ENCODE results near the gene C5AR2. TPM values are rescaled to one million over a fixed set of nuclear protein-coding genes. Genes with fewer than 3 reads are reported as not detected.
"Not testable (repeated sequence)": the region's sequence is repeated elsewhere in the genome, so short reads cannot be mapped to it uniquely, and the experiment has no call there.

Gene C5AR2
- total RNA-seq, 1 donor from 2014 or later, result 0.31 TPM

DNA sequence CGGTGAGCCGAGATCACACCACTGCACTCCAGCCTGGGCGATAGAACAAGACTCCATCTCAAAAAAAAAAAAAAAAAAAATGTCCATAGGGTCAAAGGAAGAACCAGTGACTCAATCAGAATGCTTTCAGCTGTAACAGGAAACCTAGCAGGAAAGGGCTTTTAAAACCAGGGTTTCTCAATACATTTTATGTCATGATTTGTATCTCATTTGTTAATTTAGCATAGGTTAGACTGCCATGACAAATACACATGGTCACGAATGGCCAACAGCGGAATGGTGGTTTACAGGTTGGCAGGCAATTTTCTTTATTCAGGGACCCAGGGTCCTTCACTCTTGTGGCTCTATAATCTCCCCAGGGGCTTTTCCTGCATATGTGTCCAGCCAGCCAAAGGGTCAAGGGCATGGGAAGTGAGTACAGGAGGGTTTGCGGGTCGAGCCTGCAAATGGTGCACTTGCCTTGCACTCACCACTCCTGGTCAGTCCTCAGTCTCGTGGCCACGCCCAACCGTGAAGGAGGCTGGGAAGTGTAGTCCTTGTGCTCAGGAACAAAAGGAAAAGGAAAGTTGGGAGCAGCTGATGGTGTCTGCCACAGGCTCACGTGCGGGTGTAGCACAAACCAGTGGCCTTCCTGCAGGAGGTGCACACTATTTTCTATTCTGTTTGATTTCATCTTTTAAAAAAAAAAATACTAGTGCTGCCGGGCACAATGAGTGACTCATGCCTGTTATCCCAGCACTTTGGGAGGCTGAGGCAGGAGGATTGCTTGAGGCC lies 32.0 kb downstream of the C5AR2 start:
- DNase-seq, result no peak

DNA sequence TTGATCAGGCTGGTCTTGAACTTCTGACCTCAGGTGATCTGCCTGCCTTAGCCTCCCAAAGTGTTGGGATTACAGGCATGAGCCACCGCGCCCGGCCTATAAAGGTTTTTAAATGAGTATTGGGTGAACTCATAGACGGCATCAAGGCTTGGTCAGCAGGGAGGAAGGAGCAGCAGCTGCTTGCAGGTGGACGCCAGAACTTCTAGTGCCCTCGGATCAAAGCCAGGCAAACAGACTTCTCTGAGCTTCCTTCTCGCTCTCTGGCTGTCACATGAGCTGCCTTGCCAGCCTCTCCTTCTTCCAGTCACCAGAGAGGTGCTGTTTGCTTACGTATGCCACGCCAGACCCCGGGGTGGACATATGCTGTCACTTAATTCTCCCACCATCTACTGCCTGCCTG lies 33.5 kb downstream of the C5AR2 start:
- DNase-seq, result not testable (repeated sequence)

DNA sequence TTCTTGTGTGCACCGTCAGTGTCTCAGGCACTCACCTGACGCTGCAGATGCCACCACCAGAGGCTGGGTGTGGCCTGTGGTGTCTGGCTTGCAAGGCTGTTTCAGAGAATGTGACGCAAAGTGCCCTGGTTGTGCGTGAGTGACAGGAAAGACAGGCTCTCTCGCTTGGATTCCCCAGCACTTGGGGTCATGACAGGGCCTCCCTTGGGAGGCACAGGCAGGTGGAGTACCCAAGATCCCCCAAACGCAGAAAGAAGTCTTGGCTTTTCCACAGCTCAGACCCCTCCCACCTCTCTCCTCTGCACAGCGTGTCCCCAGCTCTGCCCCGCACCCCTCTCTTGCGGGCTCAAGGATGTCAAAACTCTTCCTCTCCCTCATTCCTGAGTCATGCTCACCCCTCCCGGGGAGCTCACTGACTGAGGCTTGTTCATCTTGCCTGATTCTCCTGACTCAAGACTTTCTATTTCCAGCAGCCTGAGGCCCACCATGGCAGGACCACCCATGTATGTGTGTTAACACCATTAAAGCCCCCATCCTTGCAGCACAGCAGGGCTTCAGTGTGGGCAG lies 38.2 kb downstream of the C5AR2 start:
- DNase-seq, result no peak

DNA sequence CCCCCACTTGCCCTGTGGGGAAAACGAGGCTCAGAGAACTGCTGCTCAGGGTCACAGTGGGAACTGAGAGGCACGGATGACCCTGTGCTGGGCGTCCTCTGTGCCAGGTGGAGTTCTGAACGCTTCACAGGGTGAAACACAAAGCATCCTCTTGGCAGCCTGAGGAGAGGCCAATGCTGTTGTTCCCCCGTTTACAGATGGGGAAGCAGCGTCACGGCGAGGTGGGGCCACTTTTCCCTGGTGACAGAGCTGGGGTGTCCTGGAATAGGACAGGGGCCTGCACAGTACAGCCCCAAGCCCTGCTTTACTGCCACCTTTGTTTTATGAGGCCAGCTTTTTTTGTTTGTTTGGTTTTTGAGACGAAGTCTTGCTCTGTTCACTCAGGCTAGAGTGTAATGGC lies 39.3 kb downstream of the C5AR2 start:
- no peak for DNase-seq

DNA sequence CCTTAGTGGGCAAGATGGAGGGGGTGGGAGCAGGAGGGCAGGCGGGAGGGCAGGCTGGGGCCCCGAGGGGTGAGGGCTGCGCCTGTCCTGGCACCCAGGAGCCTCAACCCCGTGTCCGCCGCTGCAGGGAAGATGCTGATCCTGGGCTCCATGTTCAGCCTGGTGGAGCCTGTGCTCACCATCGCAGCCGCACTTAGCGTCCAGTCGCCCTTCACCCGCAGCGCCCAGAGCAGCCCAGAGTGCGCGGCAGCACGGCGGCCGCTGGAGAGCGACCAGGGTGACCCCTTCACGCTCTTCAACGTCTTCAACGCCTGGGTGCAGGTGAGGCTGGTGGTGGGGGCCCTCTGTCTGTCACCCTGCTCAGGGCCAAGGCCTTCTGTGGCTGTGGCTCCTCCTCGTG lies 40.6 kb downstream of the C5AR2 start:
- no peak for DNase-seq

DNA sequence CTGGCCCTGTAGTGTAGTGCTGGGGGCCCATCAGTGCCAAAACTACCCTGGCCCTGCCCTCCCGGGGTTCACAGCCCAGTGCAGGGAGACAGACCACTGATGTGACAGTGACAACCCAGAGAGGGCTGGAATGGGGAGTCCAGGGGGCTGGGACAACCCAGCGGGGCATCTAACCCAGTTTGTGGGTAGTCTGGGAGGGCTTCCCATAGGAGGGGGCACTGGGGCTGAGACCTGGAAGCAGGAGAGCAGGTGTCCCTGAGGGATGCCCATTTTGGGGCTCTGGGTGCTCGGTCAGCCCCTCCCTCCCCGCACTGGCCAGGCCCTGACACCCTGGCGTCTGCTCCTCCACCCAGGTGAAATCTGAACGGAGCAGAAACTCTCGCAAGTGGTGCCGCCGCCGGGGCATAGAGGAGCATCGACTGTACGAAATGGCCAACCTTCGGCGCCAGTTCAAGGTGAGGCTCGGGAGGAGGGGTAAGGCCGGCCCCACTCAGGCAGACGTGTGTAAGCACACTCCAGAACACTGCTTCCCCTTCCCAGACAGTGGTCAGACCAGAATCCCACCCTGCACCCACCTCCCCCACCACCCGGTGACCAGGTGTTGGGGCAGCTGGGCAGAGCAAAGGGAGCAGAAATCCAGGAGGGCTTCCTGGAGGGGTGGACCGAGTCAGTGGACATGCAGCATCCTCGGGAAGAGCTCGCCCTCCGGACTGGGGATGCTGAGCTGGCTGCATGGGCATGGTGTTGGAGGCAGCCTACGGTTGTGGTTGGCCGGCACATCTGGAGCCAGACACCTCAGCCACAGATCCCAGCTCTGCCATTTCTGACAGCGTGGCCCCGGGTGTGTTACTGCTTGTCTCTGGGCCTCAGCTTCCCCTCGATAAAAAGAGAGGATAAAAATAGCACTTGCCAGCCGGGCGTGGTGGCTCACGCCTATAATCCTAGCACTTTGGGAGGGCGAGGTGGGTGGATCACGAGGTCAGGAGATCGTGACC lies 41.6 kb downstream of the C5AR2 start:
- no peak for DNase-seq

DNA sequence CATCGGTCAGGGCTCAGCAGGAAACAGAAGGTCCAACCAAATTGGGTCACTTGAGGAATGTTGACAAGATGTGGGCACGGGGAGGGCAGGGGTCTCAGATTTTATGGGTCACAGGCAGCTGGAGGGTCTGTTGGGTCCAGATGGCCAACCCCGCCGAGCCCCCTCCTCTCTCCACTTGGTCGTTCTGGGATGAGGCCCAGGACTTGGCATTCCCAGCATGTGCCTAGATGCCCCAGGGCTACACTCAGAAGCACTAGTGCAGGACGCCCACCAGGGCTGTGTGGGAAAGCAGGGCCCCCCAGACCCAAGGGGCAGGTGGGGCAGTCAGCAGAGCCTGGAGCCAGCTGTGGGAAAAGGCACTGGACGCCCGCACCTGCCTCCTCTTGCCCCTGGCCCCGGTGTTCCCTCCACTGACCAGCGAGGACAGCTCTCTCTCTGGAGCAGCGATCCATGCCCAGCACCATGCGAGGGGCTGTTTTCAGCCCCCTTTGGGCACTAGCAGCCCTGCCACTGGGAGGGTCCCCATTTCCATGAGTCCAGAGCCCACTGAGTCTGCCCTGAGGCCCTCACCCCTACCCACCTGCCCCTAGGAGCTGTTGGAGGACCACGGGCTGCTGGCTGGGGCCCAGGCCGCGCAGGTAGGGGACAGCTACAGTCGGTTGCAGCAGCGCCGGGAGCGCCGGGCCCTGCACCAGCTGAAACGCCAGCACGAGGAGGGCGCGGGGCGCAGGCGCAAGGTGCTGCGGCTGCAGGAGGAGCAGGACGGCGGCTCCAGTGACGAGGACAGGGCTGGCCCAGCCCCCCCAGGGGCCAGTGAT lies 43.1 kb downstream of the C5AR2 start:
- DNase-seq, result no peak

DNA sequence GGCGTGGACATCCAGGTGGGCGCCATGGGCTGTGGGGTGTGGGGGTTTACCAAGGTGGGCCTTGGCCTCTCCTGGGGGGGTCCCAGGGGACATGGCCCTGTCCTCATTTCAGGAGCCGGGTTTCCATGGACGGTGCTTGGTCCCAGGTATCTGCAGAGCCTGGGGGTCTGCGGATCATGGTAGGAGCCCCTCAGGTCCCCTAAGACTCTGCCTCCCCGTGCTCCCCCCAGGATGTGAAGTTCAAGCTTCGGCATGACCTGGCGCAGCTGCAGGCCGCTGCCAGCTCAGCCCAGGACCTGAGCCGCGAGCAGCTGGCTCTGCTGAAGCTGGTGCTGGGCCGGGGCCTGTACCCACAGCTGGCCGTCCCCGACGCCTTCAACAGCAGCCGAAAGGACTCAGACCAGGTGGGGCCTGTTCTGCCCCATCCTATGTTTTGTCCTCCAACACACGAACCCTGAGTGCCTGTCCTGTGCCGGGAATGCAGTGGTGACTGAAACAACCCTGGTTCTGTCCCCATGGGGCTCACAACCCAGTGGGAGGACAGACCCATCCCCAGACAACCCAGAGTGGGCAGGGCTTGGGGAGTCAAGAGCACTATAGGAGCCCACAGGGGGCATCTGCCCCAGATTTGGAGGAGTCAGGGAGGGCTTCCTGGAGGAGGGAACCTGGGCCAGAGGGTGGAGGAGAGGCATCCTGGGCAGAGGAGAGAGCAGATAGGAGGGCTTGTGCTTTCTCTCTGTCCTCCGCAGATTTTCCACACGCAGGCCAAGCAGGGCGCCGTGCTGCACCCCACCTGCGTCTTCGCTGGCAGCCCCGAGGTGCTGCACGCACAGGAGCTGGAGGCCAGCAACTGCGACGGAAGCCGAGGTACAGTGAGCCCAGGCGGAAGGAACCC lies 44.0 kb downstream of the C5AR2 start:
- DNase-seq, result no peak

DNA sequence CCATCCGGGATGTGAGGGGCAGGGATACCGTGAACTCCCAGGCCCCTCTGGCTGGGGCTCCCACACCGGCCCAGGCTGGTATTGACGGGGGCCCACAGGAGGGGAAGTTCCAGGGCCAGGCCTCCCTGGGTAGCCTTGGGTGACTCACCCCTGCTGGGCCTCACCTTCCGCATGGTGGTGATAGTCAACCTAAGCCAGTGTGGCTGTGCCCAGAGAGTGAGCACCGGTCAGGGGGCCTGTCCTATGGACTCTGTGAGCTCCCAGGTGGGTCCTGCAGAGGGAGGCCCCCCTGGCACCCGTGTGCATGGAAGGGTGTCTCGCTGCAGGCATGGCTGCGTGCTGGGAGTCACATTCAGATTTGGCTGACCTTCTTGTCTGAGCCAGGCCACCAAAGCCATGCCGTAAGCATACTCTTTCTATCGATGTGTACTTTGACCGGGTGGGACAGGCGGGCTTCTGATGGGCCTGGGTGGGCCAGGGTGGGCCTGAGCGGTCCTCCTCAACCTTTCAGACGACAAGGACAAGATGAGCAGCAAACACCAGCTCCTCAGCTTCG lies 44.7 kb downstream of the C5AR2 start:
- no peak for DNase-seq

DNA sequence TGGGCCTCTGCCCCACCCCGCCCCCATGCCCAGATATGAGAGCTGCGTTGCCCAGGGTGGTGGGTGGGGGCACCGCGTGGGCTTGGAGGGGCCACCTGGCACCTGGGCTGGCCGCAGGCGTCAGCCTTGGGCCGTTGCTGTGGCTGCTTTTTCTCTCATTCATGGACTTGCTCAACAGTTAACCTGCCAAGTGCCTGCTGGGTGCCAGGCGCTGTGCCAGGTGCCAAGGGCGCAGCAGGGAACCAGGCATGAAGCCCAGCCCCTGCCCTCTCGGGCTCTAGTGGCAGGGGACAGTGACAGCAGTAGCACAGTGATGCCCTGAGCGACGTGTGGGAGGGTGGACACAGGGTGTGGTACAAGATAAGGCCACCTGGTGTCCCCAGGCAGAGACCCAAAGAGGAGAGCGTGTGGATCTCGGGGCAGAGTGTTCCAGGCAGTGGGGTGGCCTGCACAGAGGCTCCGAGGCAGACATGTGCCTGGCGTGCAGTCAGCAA lies 45.3 kb downstream of the C5AR2 start:
- no peak for DNase-seq

DNA sequence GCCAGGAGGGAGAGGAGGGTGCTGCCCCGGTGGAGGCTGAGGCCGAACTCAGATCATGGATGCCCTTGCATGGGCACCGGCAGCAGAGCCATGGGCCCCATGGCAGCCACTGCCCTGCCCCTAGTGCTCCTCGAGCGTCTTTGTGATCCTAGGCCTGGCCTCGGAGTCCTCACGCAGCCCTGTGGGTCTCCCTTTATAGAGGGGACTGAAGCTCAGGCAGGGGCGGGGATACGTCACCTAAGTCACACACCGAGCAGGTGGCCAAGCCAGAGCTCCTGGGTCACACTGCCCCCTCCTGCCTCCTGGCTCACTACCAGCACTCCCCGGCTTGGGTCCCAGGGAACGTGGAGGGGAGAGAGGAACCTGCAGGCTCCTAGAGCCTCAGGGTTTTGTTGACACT lies 45.8 kb downstream of the C5AR2 start:
- no peak for DNase-seq

DNA sequence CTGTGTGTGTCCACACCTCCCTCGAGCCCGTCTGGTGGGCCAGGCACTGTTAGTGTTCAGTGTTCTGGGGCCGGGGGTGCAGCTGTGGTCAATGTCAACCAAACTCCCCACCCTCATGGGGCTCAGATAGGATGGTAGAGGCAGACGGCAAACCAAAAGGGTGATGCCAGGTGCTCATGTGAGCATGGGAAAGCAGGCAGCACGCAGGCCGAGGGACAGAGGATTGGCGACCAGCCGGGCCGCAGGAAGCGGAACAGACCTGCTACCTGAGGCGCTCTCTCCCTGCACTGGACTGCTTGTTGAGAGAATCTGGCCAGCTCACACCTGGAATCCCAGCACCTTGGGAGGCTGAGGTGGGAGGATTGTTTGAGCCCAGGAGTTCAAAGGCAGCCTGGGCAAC lies 46.3 kb downstream of the C5AR2 start:
- no peak for DNase-seq

DNA sequence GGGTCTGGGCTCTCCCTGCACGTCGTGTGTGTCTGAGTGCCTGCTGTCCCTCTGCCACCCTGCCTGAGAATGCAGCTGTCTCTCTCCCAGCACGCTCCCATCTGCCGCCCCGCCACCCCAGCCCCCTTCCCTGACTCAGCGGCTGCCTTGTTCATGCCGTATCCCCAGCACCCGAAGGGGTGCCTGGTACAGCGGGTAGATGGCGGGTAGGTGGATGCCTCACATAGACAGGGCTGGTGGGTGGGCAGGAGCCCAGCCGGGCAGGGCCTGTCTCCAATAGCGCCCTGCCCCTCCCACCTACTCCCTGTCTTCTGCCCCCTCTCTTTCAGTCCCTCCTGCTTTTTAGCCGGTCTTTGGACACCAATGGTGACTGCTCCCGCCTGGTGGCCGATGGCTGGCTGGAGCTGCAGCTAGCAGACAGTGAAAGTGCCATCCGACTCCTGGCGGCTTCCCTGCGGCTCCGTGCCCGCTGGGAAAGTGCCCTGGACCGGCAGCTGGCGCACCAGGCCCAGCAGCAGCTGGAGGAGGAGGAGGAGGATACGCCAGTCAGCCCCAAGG lies 47.5 kb downstream of the C5AR2 start:
- DNase-seq, result peak; percentile 72

DNA sequence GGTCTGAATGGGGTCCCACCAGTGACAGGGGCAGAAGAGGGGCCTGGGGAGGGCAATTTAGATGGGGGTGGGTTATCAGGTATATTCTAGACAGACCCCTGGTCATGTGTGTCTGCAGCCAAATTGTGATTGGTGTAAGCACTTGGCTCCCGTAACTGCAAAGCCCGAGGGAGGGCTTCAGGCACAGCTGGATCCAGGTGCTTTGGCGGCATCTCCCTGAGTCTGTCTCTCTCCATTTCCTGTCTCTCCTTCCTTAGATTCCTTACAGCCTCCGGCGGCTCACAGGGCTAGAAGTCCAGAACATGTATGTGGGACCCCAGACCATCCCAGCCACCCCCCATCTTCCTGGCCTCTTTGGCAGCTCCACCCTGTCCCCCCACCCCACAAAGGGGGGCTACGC lies 48.6 kb downstream of the C5AR2 start:
- no peak for DNase-seq

DNA sequence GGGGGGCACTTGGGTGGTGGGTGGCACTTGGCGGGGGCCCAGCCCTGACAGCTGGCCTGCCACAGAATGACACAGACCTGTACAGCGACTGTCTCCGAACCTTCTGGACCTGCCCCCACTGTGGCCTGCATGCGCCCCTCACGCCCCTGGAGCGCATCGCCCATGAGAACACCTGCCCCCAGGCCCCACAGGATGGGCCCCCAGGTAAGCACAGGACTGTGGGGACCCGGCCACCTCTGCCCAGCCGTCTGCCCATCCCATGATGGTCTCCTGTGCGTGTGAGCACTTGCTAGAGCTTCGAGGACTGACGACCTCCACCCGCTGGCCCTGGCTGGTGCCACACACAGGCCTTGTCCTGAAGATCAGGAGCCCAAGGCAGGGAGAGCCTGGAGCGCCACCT lies 49.1 kb downstream of the C5AR2 start:
- no peak for DNase-seq

DNA sequence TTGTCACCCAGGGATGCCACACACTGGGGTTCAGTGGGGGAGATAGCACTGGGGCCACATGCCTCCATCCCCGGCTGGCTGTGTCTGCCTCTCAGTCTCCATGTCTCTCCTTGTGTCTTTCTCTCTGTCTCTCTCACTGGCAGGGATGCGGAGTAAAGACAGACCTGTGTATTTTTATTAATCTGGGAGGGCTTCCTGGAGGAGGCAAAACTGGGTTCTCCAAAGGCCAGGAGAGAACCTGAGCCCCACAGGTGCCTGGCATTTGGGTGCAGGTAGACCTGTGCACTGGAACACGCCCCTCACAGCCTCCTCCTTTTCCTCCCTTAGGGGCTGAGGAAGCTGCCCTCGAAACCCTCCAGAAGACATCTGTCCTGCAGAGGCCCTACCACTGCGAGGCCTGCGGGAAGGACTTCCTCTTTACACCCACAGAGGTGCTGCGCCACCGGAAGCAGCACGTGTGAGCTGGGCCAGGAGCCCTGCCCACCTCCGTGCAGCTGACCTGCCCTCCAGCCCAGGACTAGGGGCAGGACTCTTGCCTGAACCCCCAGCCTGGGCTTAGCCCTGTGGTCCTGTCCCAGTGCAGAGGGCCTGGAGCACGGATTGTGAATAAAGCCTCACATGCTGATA lies 49.8 kb downstream of the C5AR2 start:
- no peak for DNase-seq

DNA sequence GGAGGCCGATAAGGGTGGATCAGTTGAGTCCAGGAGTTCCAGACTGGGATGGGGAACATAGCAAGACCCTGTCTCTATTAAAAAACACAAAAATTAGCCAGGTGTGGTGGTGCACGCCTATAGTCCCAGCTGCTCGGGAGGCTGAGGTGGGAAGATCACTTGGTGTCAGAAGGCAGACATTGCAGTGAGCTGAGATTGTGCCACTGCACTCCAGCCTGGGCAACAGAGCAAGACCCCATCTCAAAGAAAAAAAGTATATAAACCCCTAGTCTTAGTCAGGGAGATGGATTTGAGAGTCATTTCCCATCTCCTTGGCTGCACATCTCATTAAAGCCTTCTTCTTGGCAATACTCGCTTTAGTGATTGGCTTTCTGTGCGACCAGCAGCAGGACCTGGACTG lies 51.9 kb downstream of the C5AR2 start:
- not testable (repeated sequence) for DNase-seq

DNA sequence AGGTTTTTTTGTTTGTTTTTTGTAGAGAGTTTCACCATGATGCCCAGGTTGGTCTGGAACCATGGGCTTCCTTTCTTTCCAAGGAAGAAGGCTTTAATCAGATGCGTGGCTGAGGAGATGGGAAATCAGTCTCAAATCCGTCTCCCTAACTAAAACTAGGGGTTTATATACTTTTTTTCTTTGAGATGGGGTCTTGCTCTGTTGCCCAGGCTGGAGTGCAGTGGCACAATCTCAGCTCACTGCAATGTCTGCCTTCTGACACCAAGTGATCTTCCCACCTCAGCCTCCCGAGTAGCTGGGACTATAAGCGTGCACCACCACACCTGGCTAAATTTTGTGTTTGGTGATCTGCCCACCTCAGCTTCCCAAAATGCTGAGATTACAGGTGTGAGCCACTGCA lies 52.6 kb downstream of the C5AR2 start:
- not testable (repeated sequence) for DNase-seq

DNA sequence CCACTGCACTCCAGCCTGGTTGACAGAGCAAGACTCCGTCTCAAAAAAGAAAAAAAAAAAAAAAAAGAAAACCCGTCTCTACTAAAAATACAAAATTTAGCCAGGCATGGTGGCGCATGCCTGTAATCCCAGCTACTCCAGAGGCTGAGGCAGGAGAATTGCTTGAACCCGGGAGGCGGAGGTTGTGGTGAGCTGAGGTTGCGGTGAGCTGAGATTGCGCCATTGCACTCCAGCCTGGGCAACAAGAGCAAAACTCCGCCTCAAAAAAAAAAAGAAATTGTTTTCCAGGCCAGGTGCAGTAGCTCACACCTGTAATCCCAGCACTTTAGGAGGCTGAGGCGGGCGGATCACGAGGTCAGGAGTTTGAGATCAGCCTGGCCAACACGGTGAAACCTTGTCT lies 54.6 kb downstream of the C5AR2 start:
- not testable (repeated sequence) for DNase-seq

DNA sequence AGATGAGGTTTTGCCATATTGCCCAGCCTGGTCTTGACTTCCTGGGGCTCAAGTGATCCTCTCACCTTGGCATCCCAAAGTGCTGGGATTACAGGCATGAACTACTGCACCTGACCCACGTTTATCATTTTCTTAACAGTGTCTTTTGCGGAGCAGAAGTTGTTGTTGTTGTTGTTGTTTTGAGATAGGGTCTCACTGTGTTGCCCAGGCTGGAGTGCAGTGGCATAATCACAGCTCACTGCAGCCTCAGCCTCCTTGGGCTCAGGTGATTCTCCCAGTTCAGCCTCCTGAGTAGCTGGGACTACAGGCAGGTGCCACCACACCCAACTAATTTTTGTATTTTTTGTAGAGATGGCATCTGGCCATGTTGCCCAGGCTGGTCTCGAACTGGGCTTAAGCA lies 55.6 kb downstream of the C5AR2 start:
- not testable (repeated sequence) for DNase-seq

Measured in tongue (tissue), 2 donors.